ENCODE measurements around the gene MPL.

DNA sequence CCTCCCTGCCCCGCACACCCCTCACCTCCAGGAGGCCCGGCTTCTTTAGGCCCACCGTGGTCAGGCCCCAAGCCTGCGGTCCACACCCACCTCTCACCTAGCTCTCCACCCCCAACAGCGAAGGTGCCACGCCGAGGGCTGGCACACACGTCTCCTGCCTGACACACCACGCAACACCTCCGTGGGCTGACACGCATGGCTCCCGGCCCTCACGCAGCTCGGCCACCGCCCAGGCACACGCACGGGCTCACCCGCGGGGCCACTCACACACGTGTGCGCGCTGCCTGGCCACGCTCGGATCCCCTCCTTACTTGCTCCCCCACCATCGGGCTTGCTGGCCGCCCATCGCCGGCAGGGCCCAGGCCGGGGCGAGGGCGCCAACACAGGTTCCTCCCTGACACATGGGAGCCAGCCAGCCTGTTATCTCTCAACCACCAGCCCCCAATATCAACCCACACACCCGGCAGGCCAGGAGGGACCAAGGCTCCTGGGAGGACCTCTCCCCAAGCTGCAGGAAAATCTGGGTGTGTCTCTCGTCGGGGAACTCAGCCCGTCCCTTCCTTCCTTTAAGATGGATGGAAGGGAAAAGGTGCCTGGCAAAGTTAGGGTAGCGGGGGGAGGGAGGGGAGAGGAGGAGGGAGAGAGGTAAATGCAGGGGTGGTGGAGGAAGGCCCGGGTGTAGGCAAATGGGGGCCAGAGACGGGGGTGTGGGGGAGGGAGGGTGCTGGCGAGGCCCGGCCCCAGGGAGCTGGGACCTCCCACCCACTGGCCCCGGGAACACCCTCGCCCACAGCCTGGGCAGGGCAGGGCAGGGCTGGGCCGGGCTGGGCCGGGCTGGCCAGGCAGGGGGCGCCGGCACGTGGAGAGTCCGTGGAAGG, 29.6 kb downstream of the MPL start:
- TF ChIP-seq, protein P1, sequence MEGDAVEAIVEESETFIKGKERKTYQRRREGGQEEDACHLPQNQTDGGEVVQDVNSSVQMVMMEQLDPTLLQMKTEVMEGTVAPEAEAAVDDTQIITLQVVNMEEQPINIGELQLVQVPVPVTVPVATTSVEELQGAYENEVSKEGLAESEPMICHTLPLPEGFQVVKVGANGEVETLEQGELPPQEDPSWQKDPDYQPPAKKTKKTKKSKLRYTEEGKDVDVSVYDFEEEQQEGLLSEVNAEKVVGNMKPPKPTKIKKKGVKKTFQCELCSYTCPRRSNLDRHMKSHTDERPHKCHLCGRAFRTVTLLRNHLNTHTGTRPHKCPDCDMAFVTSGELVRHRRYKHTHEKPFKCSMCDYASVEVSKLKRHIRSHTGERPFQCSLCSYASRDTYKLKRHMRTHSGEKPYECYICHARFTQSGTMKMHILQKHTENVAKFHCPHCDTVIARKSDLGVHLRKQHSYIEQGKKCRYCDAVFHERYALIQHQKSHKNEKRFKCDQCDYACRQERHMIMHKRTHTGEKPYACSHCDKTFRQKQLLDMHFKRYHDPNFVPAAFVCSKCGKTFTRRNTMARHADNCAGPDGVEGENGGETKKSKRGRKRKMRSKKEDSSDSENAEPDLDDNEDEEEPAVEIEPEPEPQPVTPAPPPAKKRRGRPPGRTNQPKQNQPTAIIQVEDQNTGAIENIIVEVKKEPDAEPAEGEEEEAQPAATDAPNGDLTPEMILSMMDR (conservative IDR thresholded peaks at IDR 0.05; ENCODE audit: low read depth, low read length): no peak
- no peak for TF ChIP-seq EZH2 (IDR thresholded peaks at IDR 0.05; ENCODE audit: borderline replicate concordance, low read depth, low read length, poor library complexity, severe bottlenecking)

Measured in A673 (cell line).